ENCODE measurements around the gene SLC9A9. TPM values are rescaled to one million over a fixed set of nuclear protein-coding genes. Genes with fewer than 3 reads are reported as not detected.

The SLC9A9 gene
- total RNA-seq, 1 experiment from 2014 or later = not detected

DNA sequence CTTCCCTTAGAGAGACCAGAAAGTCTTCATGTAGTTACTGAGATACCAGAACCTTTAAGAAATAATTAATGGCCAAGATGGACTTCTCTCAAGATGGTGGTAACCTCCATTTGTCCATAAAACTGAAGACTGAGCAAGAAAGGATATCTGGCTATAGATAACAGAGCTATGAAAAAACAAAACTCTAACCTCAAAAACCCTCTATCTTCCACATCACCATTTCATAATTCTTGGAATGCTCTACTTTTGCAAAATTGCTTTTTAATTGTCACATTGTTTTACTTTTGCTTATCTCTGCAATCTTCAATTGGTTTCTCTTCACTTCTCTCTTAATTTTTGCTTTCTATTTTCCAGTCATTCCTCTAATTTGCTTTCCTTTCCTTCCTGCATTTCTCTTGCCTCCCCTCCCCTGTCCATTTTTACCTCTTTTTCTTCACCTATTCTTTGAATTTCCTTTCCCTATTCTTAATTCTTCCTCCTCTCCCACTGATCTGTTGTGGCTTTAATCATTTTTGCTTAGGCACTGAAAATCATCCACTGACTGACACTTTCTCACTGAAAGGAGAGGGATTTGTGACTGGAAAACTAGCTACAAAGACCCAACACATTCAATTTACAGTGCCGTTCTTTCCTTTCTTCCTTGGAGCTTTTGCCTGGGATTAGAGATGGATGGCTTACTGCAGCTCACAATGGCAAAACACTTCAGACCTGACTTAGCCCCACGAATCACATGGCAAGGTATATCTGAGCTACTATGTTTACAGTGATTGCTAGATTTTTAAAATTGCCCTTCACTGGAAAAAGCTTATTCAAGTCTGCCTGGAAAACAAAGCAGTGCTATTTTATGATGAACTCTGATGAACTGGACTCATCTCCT is 485.9 kb downstream of the SLC9A9 start:
- DNase-seq = no peak
- CTCF ChIA-PET = no interaction called here
- Mint-ChIP-seq H3K36me3 (ENCODE audit: insufficient read depth, unreplicated experiment) (no peaks in the 10 kb centered on the region), H3K4me3 (ENCODE audit: unreplicated experiment) (no peak overlapping the region), H3K27me3 (ENCODE audit: insufficient read depth, unreplicated experiment) (peaks cover 9% of the 10 kb centered on the region), H3K9me3 (ENCODE audit: unreplicated experiment) (no peaks in the 10 kb centered on the region), H3K4me1 (ENCODE audit: low read depth, unreplicated experiment) (no peaks in the 10 kb centered on the region), H3K27ac (ENCODE audit: unreplicated experiment) (no peak overlapping the region)
- H3K4me3 ChIP-seq (ENCODE audit: low read depth, low read length) = no peak overlapping the region
- H3K9me3 ChIP-seq = no peaks in the 10 kb centered on the region
- no peak for TF ChIP-seq CTCF (IDR thresholded peaks at IDR 0.05; ENCODE audit: insufficient read depth in 1 of 2, low read depth in 1 of 2, low read length in 1 of 2, severe bottlenecking in 1 of 2, unreplicated experiment in 1 of 2)
- no TSS peak for BruUV-seq (replicated peaks)
- H3K36me3 ChIP-seq (ENCODE audit: control insufficient read depth, insufficient read depth, low read length) = no peaks in the 10 kb centered on the region
- no peaks in the 10 kb centered on the region for H3K4me1 ChIP-seq
- POLR2A ChIA-PET = no interaction called here
- intact Hi-C loops (cut with micrococcal nuclease; ENCODE audit: unreplicated experiment) = no loop called here
- no peaks in the 10 kb centered on the region for H3K27me3 ChIP-seq (replicated peaks; ENCODE audit: control insufficient read depth, insufficient read depth, low read length)

DNA sequence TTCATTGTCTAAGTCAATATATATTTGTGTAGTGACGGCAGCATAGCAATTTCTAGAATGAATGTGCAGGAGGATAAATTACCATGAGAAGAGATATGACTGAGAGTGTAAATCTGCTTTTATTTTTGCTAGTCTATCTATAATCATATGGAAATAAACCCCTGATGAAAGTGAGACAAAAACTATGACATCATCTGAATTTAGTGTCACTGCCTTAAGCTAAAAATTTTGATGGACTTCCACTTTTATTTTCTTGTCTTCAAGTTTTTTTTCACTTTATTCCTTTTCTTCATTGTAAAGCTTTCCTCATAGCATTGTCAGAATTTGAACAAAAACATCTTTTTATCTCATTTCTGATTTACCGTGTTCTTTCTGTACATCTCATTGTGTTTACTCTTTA is 486.7 kb downstream of the SLC9A9 start:
- Histone ChIP-seq H3K4me3 (ENCODE audit: low read depth, low read length) (no peak overlapping the region), H3K27me3 (replicated peaks; ENCODE audit: control insufficient read depth, insufficient read depth, low read length) (no peaks in the 10 kb centered on the region), H3K36me3 (ENCODE audit: control insufficient read depth, insufficient read depth, low read length) (no peaks in the 10 kb centered on the region), H3K9me3 (no peaks in the 10 kb centered on the region), H3K4me1 (no peaks in the 10 kb centered on the region)
- intact Hi-C loops (cut with micrococcal nuclease; ENCODE audit: unreplicated experiment) = no loop called here
- no peaks in the 10 kb centered on the region for H3K36me3 Mint-ChIP-seq (ENCODE audit: insufficient read depth, unreplicated experiment)
- no peak for TF ChIP-seq CTCF (IDR thresholded peaks at IDR 0.05; ENCODE audit: insufficient read depth in 1 of 2, low read depth in 1 of 2, low read length in 1 of 2, severe bottlenecking in 1 of 2, unreplicated experiment in 1 of 2)
- H3K27me3 Mint-ChIP-seq (ENCODE audit: insufficient read depth, unreplicated experiment) = peaks cover 11% of the 10 kb centered on the region
- DNase-seq = no peak
- no peaks in the 10 kb centered on the region for H3K4me1 Mint-ChIP-seq (ENCODE audit: low read depth, unreplicated experiment)
- ChIA-PET POLR2A (no interaction called here), CTCF (no interaction called here)
- H3K9me3 Mint-ChIP-seq (ENCODE audit: unreplicated experiment) = no peaks in the 10 kb centered on the region
- H3K27ac Mint-ChIP-seq (ENCODE audit: unreplicated experiment) = no peak overlapping the region
- BruUV-seq (replicated peaks) = no TSS peak
- no peak overlapping the region for H3K4me3 Mint-ChIP-seq (ENCODE audit: unreplicated experiment)

- CTCF ChIA-PET = no interaction called here
- no peaks in the 10 kb centered on the region for H3K9me3 Mint-ChIP-seq (ENCODE audit: unreplicated experiment)
- no peak overlapping the region for H3K4me3 Mint-ChIP-seq (ENCODE audit: unreplicated experiment)
- DNase-seq = no peak
- peaks cover 11% of the 10 kb centered on the region for H3K27me3 Mint-ChIP-seq (ENCODE audit: insufficient read depth, unreplicated experiment)
- no peak for TF ChIP-seq CTCF (IDR thresholded peaks at IDR 0.05; ENCODE audit: insufficient read depth in 1 of 2, low read depth in 1 of 2, low read length in 1 of 2, severe bottlenecking in 1 of 2, unreplicated experiment in 1 of 2)
- Histone ChIP-seq H3K36me3 (ENCODE audit: control insufficient read depth, insufficient read depth, low read length) (no peaks in the 10 kb centered on the region), H3K4me3 (ENCODE audit: low read depth, low read length) (no peak overlapping the region), H3K9me3 (no peaks in the 10 kb centered on the region), H3K27me3 (replicated peaks; ENCODE audit: control insufficient read depth, insufficient read depth, low read length) (no peaks in the 10 kb centered on the region), H3K4me1 (no peaks in the 10 kb centered on the region)
- H3K36me3 Mint-ChIP-seq (ENCODE audit: insufficient read depth, unreplicated experiment) = no peaks in the 10 kb centered on the region
- POLR2A ChIA-PET = no interaction called here
- intact Hi-C loops (cut with micrococcal nuclease; ENCODE audit: unreplicated experiment) = no loop called here
- no TSS peak for BruUV-seq (replicated peaks)
- H3K27ac Mint-ChIP-seq (ENCODE audit: unreplicated experiment) = no peak overlapping the region
- H3K4me1 Mint-ChIP-seq (ENCODE audit: low read depth, unreplicated experiment) = no peaks in the 10 kb centered on the region
Observed at GRCh38 chr3:143360244-143360643, 488.0 kb downstream of the SLC9A9 start.
